ENCODE results near the gene SLC38A5. TPM values are rescaled to one million over a fixed set of nuclear protein-coding genes. Genes with fewer than 3 reads are reported as not detected.

The SLC38A5 gene
- total and polyA plus RNA-seq, 2 donors (not counting 3 experiments of a cell fraction or from before 2014, with no cell fraction given) = 21.6 to 28.8 TPM

- intact Hi-C loops (cut with micrococcal nuclease) (loop anchor here (5.0 kb wide), 3 partner anchors 43 to 397 kb away; partner anchors contain the start of gene EBP), dilution Hi-C loops (cut with MboI; ENCODE audit: extremely low pct_ligation_motif_present, low sequenced_read_pairs) (no loop called here)
- ChIA-PET CTCF (no interaction called here), POLR2A (no interaction called here)
- Histone ChIP-seq H4K20me1 (replicated peaks; ENCODE audit: control insufficient read depth, extremely low read depth, insufficient read depth, low read length) (no peaks in the 10 kb centered on the region), H3K9me1 (replicated peaks; ENCODE audit: control insufficient read depth, extremely low read depth, insufficient read depth, low read length) (no peaks in the 10 kb centered on the region), H3K79me2 (ENCODE audit: control insufficient read depth, insufficient read depth, low read length) (peaks cover 34% of the 10 kb centered on the region), H3K27ac (ENCODE audit: insufficient read depth, low read depth, low read length) (no peak overlapping the region), H3K4me2 (ENCODE audit: insufficient read depth, low read length) (no peak overlapping the region), H3K9me3 (replicated peaks; ENCODE audit: control insufficient read depth, insufficient read depth, low read length) (no peaks in the 10 kb centered on the region), H3K27me3 (ENCODE audit: control insufficient read depth in 2 of 2, insufficient read depth in 2 of 2, low read length in 2 of 2) (no peaks in the 10 kb centered on the region), H3K36me3 (ENCODE audit: control insufficient read depth in 2 of 2, extremely low read depth in 1 of 2, insufficient read depth in 2 of 2, low read length in 2 of 2) (peaks cover 0 to 7% of the 10 kb centered on the region in 2 experiments), H3K4me1 (ENCODE audit: control insufficient read depth, extremely low read depth, insufficient read depth, low read length) (peaks cover 6% of the 10 kb centered on the region), H2AFZ (ENCODE audit: low read depth, low read length) (no peak overlapping the region), H3K4me3 (replicated peaks in 1 of 3; ENCODE audit: insufficient read depth in 1 of 3, low read depth in 1 of 3, low read length in 3 of 3) (no peak overlapping the region), H3K9ac (replicated peaks; ENCODE audit: extremely low read depth, insufficient read depth, low read length) (no peak overlapping the region)
- no TSS peak for BruUV-seq (replicated peaks)
- TF ChIP-seq JUN (IDR thresholded peaks at IDR 0.05; ENCODE audit: borderline replicate concordance, insufficient read depth, insufficient read length, low read depth) (no peak), POLR2A (IDR thresholded peaks at IDR 0.05; ENCODE audit: low read depth, low read length) (no peak), POLR2AphosphoS5 (IDR thresholded peaks at IDR 0.05; ENCODE audit: insufficient read depth, low read depth, low read length) (no peak), GATA2 (IDR thresholded peaks at IDR 0.05; ENCODE audit: insufficient read depth, insufficient read length, low read depth, low read length) (no peak), MAX (IDR thresholded peaks at IDR 0.05; ENCODE audit: insufficient read depth, insufficient read length) (no peak), CTCF (IDR thresholded peaks at IDR 0.05; ENCODE audit: extremely low read depth in 1 of 2, insufficient read depth in 1 of 2, low read depth in 1 of 2, low read length in 2 of 2) (no peak), EZH2 (IDR thresholded peaks at IDR 0.05; ENCODE audit: borderline replicate concordance, low read depth, low read length, severe bottlenecking) (no peak)
- DNase-seq (ENCODE audit: low read depth, low spot score) (no peak), FAIRE-seq (no peak)
Observed at GRCh38 chrX:48478806-48479205, 8.7 kb upstream of the SLC38A5 start.
